ENCODE measurements around the gene ADGRF1.

ADGRF1 gene

GRCh38 chr6:47047479-47048407 is 5.6 kb upstream of the ADGRF1 start:
- Histone ChIP-seq H3K27me3 (ENCODE audit: insufficient read depth, poor library complexity, severe bottlenecking) (no peaks in the 10 kb centered on the region), H3K4me3 (replicated peaks; ENCODE audit: insufficient read depth, low read length) (no peak overlapping the region), H3K27ac (replicated peaks) (no peak overlapping the region)
- TF ChIP-seq, protein P1, sequence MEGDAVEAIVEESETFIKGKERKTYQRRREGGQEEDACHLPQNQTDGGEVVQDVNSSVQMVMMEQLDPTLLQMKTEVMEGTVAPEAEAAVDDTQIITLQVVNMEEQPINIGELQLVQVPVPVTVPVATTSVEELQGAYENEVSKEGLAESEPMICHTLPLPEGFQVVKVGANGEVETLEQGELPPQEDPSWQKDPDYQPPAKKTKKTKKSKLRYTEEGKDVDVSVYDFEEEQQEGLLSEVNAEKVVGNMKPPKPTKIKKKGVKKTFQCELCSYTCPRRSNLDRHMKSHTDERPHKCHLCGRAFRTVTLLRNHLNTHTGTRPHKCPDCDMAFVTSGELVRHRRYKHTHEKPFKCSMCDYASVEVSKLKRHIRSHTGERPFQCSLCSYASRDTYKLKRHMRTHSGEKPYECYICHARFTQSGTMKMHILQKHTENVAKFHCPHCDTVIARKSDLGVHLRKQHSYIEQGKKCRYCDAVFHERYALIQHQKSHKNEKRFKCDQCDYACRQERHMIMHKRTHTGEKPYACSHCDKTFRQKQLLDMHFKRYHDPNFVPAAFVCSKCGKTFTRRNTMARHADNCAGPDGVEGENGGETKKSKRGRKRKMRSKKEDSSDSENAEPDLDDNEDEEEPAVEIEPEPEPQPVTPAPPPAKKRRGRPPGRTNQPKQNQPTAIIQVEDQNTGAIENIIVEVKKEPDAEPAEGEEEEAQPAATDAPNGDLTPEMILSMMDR (IDR thresholded peaks at IDR 0.05; ENCODE audit: insufficient read depth, low read length) = peak; percentile 55
- TF ChIP-seq GABPA (IDR thresholded peaks at IDR 0.05; ENCODE audit: low read depth) = no peak
- TF ChIP-seq REST (IDR thresholded peaks at IDR 0.05; ENCODE audit: insufficient replicate concordance, low read depth) = no peak
- DNase-seq (ENCODE audit: low read depth in 1 of 2, low spot score in 1 of 2) = peak; percentile 50 to 60

DNA sequence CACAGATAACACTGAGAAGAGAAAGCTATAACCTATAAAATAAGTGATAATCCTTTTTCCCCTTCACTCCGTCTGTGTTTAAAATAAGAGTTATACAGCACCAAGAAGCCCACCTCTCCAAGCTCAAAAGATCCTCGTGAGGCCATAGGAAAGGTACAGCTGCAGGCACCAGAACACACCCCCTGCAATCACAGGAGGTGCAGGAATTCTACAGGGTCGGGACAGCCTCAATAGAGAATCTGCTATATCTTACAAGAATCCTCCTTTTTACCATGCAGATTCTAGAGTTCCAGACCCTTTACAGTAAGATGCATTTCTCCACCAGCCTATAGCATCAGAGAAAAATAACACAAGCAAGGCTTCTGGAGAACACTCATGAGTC is 5.0 kb upstream of the ADGRF1 start:
- Histone ChIP-seq H3K27ac (replicated peaks) (no peak overlapping the region), H3K4me3 (replicated peaks; ENCODE audit: insufficient read depth, low read length) (no peak overlapping the region), H3K27me3 (ENCODE audit: insufficient read depth, poor library complexity, severe bottlenecking) (no peaks in the 10 kb centered on the region)
- DNase-seq (ENCODE audit: low read depth in 1 of 2, low spot score in 1 of 2) = no peak
- TF ChIP-seq POLR2AphosphoS5 (IDR thresholded peaks at IDR 0.05; ENCODE audit: low read depth) (no peak), GABPA (IDR thresholded peaks at IDR 0.05; ENCODE audit: low read depth) (no peak), REST (IDR thresholded peaks at IDR 0.05; ENCODE audit: insufficient replicate concordance, low read depth) (no peak), SPI1 (IDR thresholded peaks at IDR 0.05; ENCODE audit: borderline replicate concordance, low read depth) (no peak)
- TF ChIP-seq, protein P1 (IDR thresholded peaks at IDR 0.05; ENCODE audit: insufficient read depth, low read length) = no peak

GRCh38 chr6:47044397-47044796 is 2.3 kb upstream of the ADGRF1 start:
- no peak overlapping the region for H3K4me3 ChIP-seq (replicated peaks; ENCODE audit: insufficient read depth, low read length)
- no peak for DNase-seq (ENCODE audit: low read depth in 1 of 2, low spot score in 1 of 2)
- H3K27ac ChIP-seq (replicated peaks) = no peak overlapping the region
- H3K27me3 ChIP-seq (ENCODE audit: insufficient read depth, poor library complexity, severe bottlenecking) = no peaks in the 10 kb centered on the region
- TF ChIP-seq POLR2AphosphoS5 (IDR thresholded peaks at IDR 0.05; ENCODE audit: low read depth) (no peak), REST (IDR thresholded peaks at IDR 0.05; ENCODE audit: insufficient replicate concordance, low read depth) (no peak), SPI1 (IDR thresholded peaks at IDR 0.05; ENCODE audit: borderline replicate concordance, low read depth) (no peak), GABPA (IDR thresholded peaks at IDR 0.05; ENCODE audit: low read depth) (no peak)
- TF ChIP-seq, protein P1 (IDR thresholded peaks at IDR 0.05; ENCODE audit: insufficient read depth, low read length) = no peak

All from HL-60 (cell line).